Gastrocnemius medialis (tissue), 4 donors: ENCODE results near the gene KLRC3. TPM values are rescaled to one million over a fixed set of nuclear protein-coding genes. Genes with fewer than 3 reads are reported as not detected.
A peak's percentile ranks its signal among the peaks of the same experiment; 100 is the strongest.

Experiments used
- ATAC-seq, 2 donors: fragments of 150-250 bp; one replicate each; pipeline ENCODE4 v1.9.1; 2016
- DNase-seq, 2 donors: peaks; one replicate each; pipeline ENCODE4 v3.0.0-alpha.2; 2019
- H3K27ac ChIP-seq, 4 donors: fragments of 200-600 bp; sonication (generic); 1 replicate in 1 of 4; 2 replicates in 3 of 4; pipeline ENCODE4 v1.5.1; 2016 to 2018; ENCODE audit warnings: mild to moderate bottlenecking in 2 of 4, moderate library complexity in 1 of 4
- H3K27me3 ChIP-seq, 3 donors: fragments of 200-600 bp; sonication (generic) in 2 of 3; 1 replicate in 1 of 3; 2 replicates in 2 of 3; pipeline versions ENCODE4 v1.5.1 to v1.6.0; 2016 to 2019; ENCODE audit warnings: mild to moderate bottlenecking in 1 of 3, moderate library complexity in 1 of 3
- H3K36me3 ChIP-seq, 2 donors: fragments of 200-600 bp; sonication (generic) in 1 of 2; one replicate each; pipeline ENCODE4 v1.5.1; 2017 to 2018
- H3K4me1 ChIP-seq, 2 donors: fragments of 200-600 bp; sonication (generic) in 1 of 2; one replicate each; pipeline ENCODE4 v1.5.1; 2016 to 2017; ENCODE audit warnings: mild to moderate bottlenecking in 2 of 2
- H3K4me3 ChIP-seq, 4 donors: fragments of 200-600 bp; sonication (generic) in 3 of 4; 1 replicate in 1 of 4; 2 replicates in 3 of 4; pipeline ENCODE4 v1.5.1; 2016 to 2019; ENCODE audit warnings: mild to moderate bottlenecking in 2 of 4
- H3K9me3 ChIP-seq, 3 donors: fragments of 200-600 bp; sonication (generic) in 2 of 3; 1 replicate in 1 of 3; 2 replicates in 2 of 3; pipeline ENCODE4 v1.5.1; 2016 to 2019
- CTCF ChIP-seq, 5 experiments: fragments of 450-650 bp in 3 of 5; fragments of 200-600 bp in 2 of 5; sonication (generic) in 2 of 5; IDR thresholded peaks in 4 of 5; conservative IDR thresholded peaks in 1 of 5; 1 replicate in 4 of 5; 2 replicates in 1 of 5; pipeline ENCODE4 v1.5.1; 2016 to 2019; ENCODE audit warnings: antibody characterized with exemption in 5 of 5, mild to moderate bottlenecking in 3 of 5, moderate library complexity in 3 of 5
- POLR2A ChIP-seq, 2 donors: fragments of 450-650 bp; IDR thresholded peaks; one replicate each; pipeline ENCODE4 v1.6.1; 2017; ENCODE audit warnings: antibody characterized with exemption in 2 of 2, mild to moderate bottlenecking in 2 of 2, moderate library complexity in 2 of 2
- in situ Hi-C, 4 donors: fragments of 200-750 bp; cut with MboI; loops; one replicate each; pipeline versions ENCODE4 v1.15.0 to v1.8.0; 2017; ENCODE audit warnings: low sequenced_read_pairs in 4 of 4
- intact Hi-C: fragments of 100-400 bp; cut with DNase I; formaldehyde crosslinking; loops from one replicate; pipeline ENCODE4 v1.15.1; 2023; ENCODE audit warnings: low total_unique reads
- total RNA-seq, 4 donors: library from RNA; depleted of rRNA; stranded (reverse); fragments of >200 nt; gene quantifications; one replicate each; pipeline versions ENCODE4 v1.1.0 to v1.2.3, GENCODE V29; 2016

Gene KLRC3
- total RNA-seq, 4 donors from 2014 or later: not detected

- Histone ChIP-seq H3K27me3 (no peaks in the 10 kb centered on the region), H3K36me3 (no peaks in the 10 kb centered on the region), H3K27ac (peak overlapping the region; percentile 88 to 94 (median 90)), H3K9me3 (no peaks in the 10 kb centered on the region), H3K4me1 (peaks cover 6 to 36% of the 10 kb centered on the region in 2 donors), H3K4me3 (peak overlapping the region in 3 of 4 donors; percentile 82 to 90 (median 85))
- in situ Hi-C loops: no loop called here
- TF ChIP-seq POLR2A (IDR thresholded peaks at IDR 0.05) (no peak), CTCF (IDR thresholded peaks at IDR 0.05 in 4 of 5, conservative IDR thresholded peaks at IDR 0.05 in 1 of 5) (no peak)
- no peak for ATAC-seq
- no peak for DNase-seq
- intact Hi-C loops: loop anchor here (10.0 kb wide), 1 partner anchor 362 kb away; the partner anchor contains the start of gene YBX3
These were observed 57.4 kb downstream of the KLRC3 start for GRCh38 chr12:10362828-10363657.

GRCh38 chr12:10362325-10362724, 58.1 kb downstream of the KLRC3 start:
- in situ Hi-C loops (no loop called here), intact Hi-C loops (loop anchor here (10.0 kb wide), 1 partner anchor 362 kb away; the partner anchor contains the start of gene YBX3)
- peaks cover 6 to 36% of the 10 kb centered on the region in 2 donors for H3K4me1 ChIP-seq
- H3K27me3 ChIP-seq: no peaks in the 10 kb centered on the region
- no peak for ATAC-seq
- no peaks in the 10 kb centered on the region for H3K36me3 ChIP-seq
- H3K4me3 ChIP-seq: no peak overlapping the region
- no peaks in the 10 kb centered on the region for H3K9me3 ChIP-seq
- H3K27ac ChIP-seq: no peak overlapping the region
- TF ChIP-seq CTCF (IDR thresholded peaks at IDR 0.05 in 4 of 5, conservative IDR thresholded peaks at IDR 0.05 in 1 of 5) (no peak), POLR2A (IDR thresholded peaks at IDR 0.05) (no peak)
- DNase-seq: no peak

Other genes starting within 250 kb of the KLRC3 start
- under 1 TPM in 1 of 4 donors, not detected in 3; 0.42 TPM for gene OLR1, start 248.5 kb downstream of the KLRC3 start, total RNA-seq
- gene TMEM52B, start 241.6 kb downstream of the KLRC3 start, total RNA-seq: not detected
- 100 to 1,000 TPM; 144 to 605 (median 175) TPM for gene GABARAPL1, start 207.7 kb downstream of the KLRC3 start, total RNA-seq
- under 1 TPM; 0.10 to 0.23 (median 0.21) TPM for gene KLRD1, start 112.7 kb downstream of the KLRC3 start, total RNA-seq
- gene KLRK1, start 30.6 kb downstream of the KLRC3 start, total RNA-seq: under 1 TPM in 1 of 4 donors, not detected in 3; 0.20 TPM
- not detected for gene KLRC4, start 10.8 kb downstream of the KLRC3 start, total RNA-seq
- not detected for gene KLRC2, start 15.4 kb upstream of the KLRC3 start, total RNA-seq
- not detected for gene KLRC1, start 32.8 kb upstream of the KLRC3 start, total RNA-seq
- under 1 TPM in 1 of 4 donors, not detected in 3; 0.31 TPM for gene EIF2S3B, start 85.3 kb upstream of the KLRC3 start, total RNA-seq
- 1 to 10 TPM in 3 of 4 donors, under 1 TPM in 1; 0.80 to 6.3 (median 3.8) TPM for gene MAGOHB, start 193.0 kb upstream of the KLRC3 start, total RNA-seq